ENCODE data around the gene GRK6.
"Not testable (repeated sequence)": the region's sequence is repeated elsewhere in the genome, so short reads cannot be mapped to it uniquely, and the experiment has no call there.

The GRK6 gene

GRCh38 chr5:177399997-177400868 is 26.2 kb upstream of the GRK6 start, which contains the start of gene PFN3:
Gene PFN3, minus strand, starts transcription at chr5:177400661. Its CDS starts 85 bp downstream, at chr5:177400576.
- no peak for DNase-seq (ENCODE audit: low spot score)

GRCh38 chr5:177402271-177403043 is 24.0 kb upstream of the GRK6 start:
- DNase-seq (ENCODE audit: low spot score) = peak; percentile 65

- DNase-seq (ENCODE audit: low spot score) = peak; percentile 64
These were observed 23.2 kb upstream of the GRK6 start for GRCh38 chr5:177403102-177403791.

GRCh38 chr5:177403792-177404640 is 22.5 kb upstream of the GRK6 start:
- DNase-seq (ENCODE audit: low spot score) = peak; percentile 95

GRCh38 chr5:177404641-177405179 is 21.8 kb upstream of the GRK6 start:
- no peak for DNase-seq (ENCODE audit: low spot score)

- no peak for DNase-seq (ENCODE audit: low spot score)
These were observed 21.2 kb upstream of the GRK6 start for GRCh38 chr5:177405312-177405711.

GRCh38 chr5:177405805-177406204 is 20.7 kb upstream of the GRK6 start:
- DNase-seq (ENCODE audit: low spot score) = no peak

GRCh38 chr5:177409043-177409801 is 17.3 kb upstream of the GRK6 start, which contains the start of gene F12:
Gene F12, minus strand, starts transcription at chr5:177409564. Its CDS starts 37 bp downstream, at chr5:177409527.
- DNase-seq (ENCODE audit: low spot score) = no peak

- DNase-seq (ENCODE audit: low spot score) = no peak
These were observed 15.9 kb upstream of the GRK6 start for GRCh38 chr5:177410575-177410974.

GRCh38 chr5:177412603-177413233 is 13.8 kb upstream of the GRK6 start:
- no peak for DNase-seq (ENCODE audit: low spot score)

GRCh38 chr5:177414481-177414880 is 12.0 kb upstream of the GRK6 start:
- DNase-seq (ENCODE audit: low spot score) = no peak

- DNase-seq (ENCODE audit: low spot score) = not testable (repeated sequence)
These were observed 9.4 kb upstream of the GRK6 start for GRCh38 chr5:177417081-177417480.

GRCh38 chr5:177419046-177419445 is 7.4 kb upstream of the GRK6 start:
- peak; percentile 55 for DNase-seq (ENCODE audit: low spot score)

GRCh38 chr5:177420472-177420871 is 6.0 kb upstream of the GRK6 start:
- DNase-seq (ENCODE audit: low spot score) = not testable (repeated sequence)

GRCh38 chr5:177421062-177421798 is 5.2 kb upstream of the GRK6 start:
- DNase-seq (ENCODE audit: low spot score) = no peak

GRCh38 chr5:177423671-177424070 is 2.8 kb upstream of the GRK6 start:
- no peak for DNase-seq (ENCODE audit: low spot score)

GRCh38 chr5:177425196-177425800 is 1.2 kb upstream of the GRK6 start:
- DNase-seq (ENCODE audit: low spot score) = no peak

- peak; percentile 99 for DNase-seq (ENCODE audit: low spot score)
These were observed 493 bp upstream of the GRK6 start for GRCh38 chr5:177425801-177426565.
